HepG2 (cell line): ENCODE data around the gene TKTL1. TPM values are rescaled to one million over a fixed set of nuclear protein-coding genes. Genes with fewer than 3 reads are reported as not detected.

Source experiments
- AGO2 ChIP-seq: fragments of 200-400 bp; formaldehyde crosslinking; optimal IDR thresholded peaks from 2 replicates; pipeline ENCODE3; 2017; ENCODE audit warnings: mild to moderate bottlenecking, low read depth, low read length, moderate library complexity
- BORCS8-MEF2B ChIP-seq: sonication (generic); formaldehyde crosslinking; IDR thresholded peaks from 2 replicates; pipeline ENCODE4 v1.8.0; 2022; ENCODE audit warnings: mild to moderate bottlenecking, missing genetic modification reagents
- ELF1 ChIP-seq: sonication (generic); formaldehyde crosslinking; IDR thresholded peaks from 2 replicates; pipeline ENCODE4 v1.4.0; 2020; ENCODE audit warnings: missing genetic modification reagents
- ESRRA ChIP-seq: sonication (generic); formaldehyde crosslinking; IDR thresholded peaks from 2 replicates; pipeline ENCODE4 v1.5.1; 2020; ENCODE audit warnings: mild to moderate bottlenecking, low read depth, missing genetic modification reagents
- FOXK1 ChIP-seq: sonication (generic); formaldehyde crosslinking; IDR thresholded peaks from 2 replicates; pipeline ENCODE4 v1.4.0; 2020; ENCODE audit warnings: low read depth, missing genetic modification reagents, borderline replicate concordance
- GATA4 ChIP-seq: sonication (generic); IDR thresholded peaks from 2 replicates; pipeline ENCODE4 v1.6.1; 2016; ENCODE audit warnings: antibody characterized with exemption, low read depth, borderline replicate concordance
- GTF2F1 ChIP-seq: fragments of 150-350 bp; IDR thresholded peaks from 2 replicates; pipeline ENCODE4 v1.6.1; 2014; ENCODE audit warnings: low read length
- HDAC2 ChIP-seq: sonication (generic); formaldehyde crosslinking; IDR thresholded peaks from 2 replicates; pipeline ENCODE4 v1.4.0; 2020; ENCODE audit warnings: missing genetic modification reagents
- IRF2 ChIP-seq: IDR thresholded peaks from 2 replicates; pipeline ENCODE4 v1.6.1; 2018; ENCODE audit warnings: missing genetic modification reagents, missing compliant biosample characterization
- JDP2 ChIP-seq: sonication (generic); formaldehyde crosslinking; IDR thresholded peaks from 2 replicates; pipeline ENCODE4 v1.8.1; 2022; ENCODE audit warnings: missing genetic modification reagents, borderline replicate concordance
- MAZ ChIP-seq, 2 experiments: sonication (generic) in 1 of 2; formaldehyde crosslinking in 1 of 2; IDR thresholded peaks; 2 replicates each; pipeline versions ENCODE4 v1.5.0 to v1.6.1; 2012 to 2020; ENCODE audit warnings: low read depth in 2 of 2, mild to moderate bottlenecking in 2 of 2, borderline replicate concordance in 1 of 2, improper control_type of control experiment in 1 of 2, low read length in 1 of 2, missing genetic modification reagents in 1 of 2, moderate library complexity in 1 of 2
- MIER3 ChIP-seq: IDR thresholded peaks from 2 replicates; pipeline ENCODE4 v1.6.1; 2016; ENCODE audit warnings: missing compliant biosample characterization, borderline replicate concordance
- RARA ChIP-seq: IDR thresholded peaks from 2 replicates; pipeline ENCODE4 v1.6.1; 2016; ENCODE audit warnings: missing genetic modification reagents, missing compliant biosample characterization
- RFXANK ChIP-seq: IDR thresholded peaks from 2 replicates; pipeline ENCODE4 v1.6.1; 2016
- SP2 ChIP-seq: sonication (generic); formaldehyde crosslinking; IDR thresholded peaks from 2 replicates; pipeline ENCODE4 v1.5.1; 2020; ENCODE audit warnings: mild to moderate bottlenecking, missing genetic modification reagents
- ZNF17 ChIP-seq: sonication (generic); formaldehyde crosslinking; IDR thresholded peaks from 2 replicates; pipeline ENCODE4 v1.5.0; 2020; ENCODE audit warnings: mild to moderate bottlenecking, missing genetic modification reagents
- ZNF232 ChIP-seq: sonication (generic); formaldehyde crosslinking; IDR thresholded peaks from 2 replicates; pipeline ENCODE4 v1.4.0; 2020; ENCODE audit warnings: missing genetic modification reagents, borderline replicate concordance
- ZNF563 ChIP-seq: sonication (generic); formaldehyde crosslinking; IDR thresholded peaks from 2 replicates; pipeline ENCODE4 v1.8.0; 2022; ENCODE audit warnings: mild to moderate bottlenecking, moderate library complexity, missing genetic modification reagents
- ZNF749 ChIP-seq: sonication (generic); formaldehyde crosslinking; IDR thresholded peaks from 2 replicates; pipeline ENCODE4 v1.8.0; 2022; ENCODE audit warnings: mild to moderate bottlenecking, missing genetic modification reagents, moderate library complexity, borderline replicate concordance
- ZSCAN21 ChIP-seq: sonication (generic); formaldehyde crosslinking; IDR thresholded peaks from 2 replicates; pipeline ENCODE4 v1.8.0; 2022; ENCODE audit warnings: mild to moderate bottlenecking, missing genetic modification reagents, moderate library complexity, borderline replicate concordance
- polyA plus RNA-seq, 8 experiments: library from polyadenylated mRNA; depleted of rRNA in 3 of 8; stranded (reverse) in 7 of 8; unstranded in 1 of 8; fragments of >200 nt; fragmentation: Illumina TruSeq in 4 of 8; extraction: Trizol in 4 of 8; gene quantifications; 2 replicates each; pipeline versions ENCODE4 v1.2.1 to v1.2.3, GENCODE V29; 2011 to 2016; ENCODE audit warnings: low read depth in 4 of 8, missing spikeins in 1 of 8, mixed read lengths in 1 of 8; ENCODE audit not compliant: insufficient read depth in 1 of 8
- total RNA-seq, 5 experiments: library from RNA; depleted of rRNA; stranded (reverse); fragments of >200 nt; fragmentation: Illumina TruSeq; extraction: Trizol; gene quantifications; 2 replicates each; pipeline ENCODE4 v1.2.3, GENCODE V29; 2016; ENCODE audit warnings: low read depth in 1 of 5
- TF ChIP-seq, protein P1 (sequence below): sonication (generic); formaldehyde crosslinking; IDR thresholded peaks from 2 replicates; pipeline ENCODE4 v1.4.0; 2020; ENCODE audit warnings: mild to moderate bottlenecking, missing genetic modification reagents
- TF ChIP-seq, protein P2 (sequence below): sonication (generic); formaldehyde crosslinking; IDR thresholded peaks from 2 replicates; pipeline ENCODE4 v1.8.0; 2022; ENCODE audit warnings: mild to moderate bottlenecking, missing genetic modification reagents; ENCODE audit not compliant: insufficient replicate concordance
- TF ChIP-seq, protein P3 (sequence below): IDR thresholded peaks from 2 replicates; pipeline ENCODE4 v1.6.1; 2016; ENCODE audit warnings: missing genetic modification reagents, missing compliant biosample characterization

The TKTL1 gene
- total and polyA plus RNA-seq, 2 of the 13 experiments (the other 11 are each of a cell fraction or from before 2014, with no cell fraction given): not detected

DNA sequence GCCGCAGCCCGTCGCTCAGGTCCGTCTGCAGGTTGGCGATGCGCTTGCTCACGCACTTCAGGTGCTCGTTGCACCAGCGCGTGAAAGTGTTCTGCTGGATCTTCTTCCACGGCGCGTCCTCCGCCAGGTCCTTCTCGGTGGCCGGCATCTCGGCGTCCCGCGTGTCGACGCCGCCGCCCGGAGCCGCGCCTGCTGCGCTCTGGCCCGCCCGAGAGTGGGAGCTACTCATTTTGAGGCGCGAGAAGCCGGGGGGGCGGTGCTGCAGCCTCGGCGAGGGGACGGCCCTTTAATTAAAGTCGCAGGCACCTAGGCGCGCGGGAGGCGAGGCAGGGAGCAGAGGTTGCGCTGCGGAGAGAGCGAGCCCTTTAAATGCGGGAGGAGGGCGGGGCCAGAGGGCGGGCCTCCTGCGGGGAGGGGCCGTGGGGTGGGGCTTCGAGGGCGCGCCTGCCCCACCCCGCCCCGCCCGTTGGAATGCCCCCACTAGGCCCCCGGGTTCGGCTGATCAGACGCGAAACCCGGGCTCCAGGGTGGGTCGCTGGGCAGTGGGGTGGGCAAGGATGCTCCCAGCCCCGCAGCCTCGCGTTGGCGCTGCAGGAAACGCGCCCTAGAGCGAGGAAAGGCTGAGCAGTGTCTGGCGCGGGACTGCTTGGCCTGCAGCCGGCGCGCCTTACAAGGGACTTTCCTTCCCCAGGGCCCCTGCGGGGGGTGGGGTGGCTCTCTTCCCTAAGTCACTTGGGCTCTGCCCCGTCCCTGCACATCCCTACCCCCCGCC is 75.6 kb downstream of the TKTL1 start (continued):
- TF ChIP-seq SP2 (CRISPR knock-in tag): no peak
- peak; percentile 80; the same call in 1 of the 2 replicates for TF ChIP-seq ZSCAN21 (CRISPR knock-in tag)
- TF ChIP-seq FOXK1 (CRISPR knock-in tag): no peak
- peak; percentile 76; the same call in 1 of the 2 replicates for TF ChIP-seq MAZ (IDR thresholded peaks at IDR 0.05; ENCODE audit: borderline replicate concordance, low read depth, low read length)
- peak; percentile 78 for TF ChIP-seq MAZ (CRISPR knock-in tag; IDR thresholded peaks at IDR 0.05; ENCODE audit: low read depth)
- TF ChIP-seq, protein P1, sequence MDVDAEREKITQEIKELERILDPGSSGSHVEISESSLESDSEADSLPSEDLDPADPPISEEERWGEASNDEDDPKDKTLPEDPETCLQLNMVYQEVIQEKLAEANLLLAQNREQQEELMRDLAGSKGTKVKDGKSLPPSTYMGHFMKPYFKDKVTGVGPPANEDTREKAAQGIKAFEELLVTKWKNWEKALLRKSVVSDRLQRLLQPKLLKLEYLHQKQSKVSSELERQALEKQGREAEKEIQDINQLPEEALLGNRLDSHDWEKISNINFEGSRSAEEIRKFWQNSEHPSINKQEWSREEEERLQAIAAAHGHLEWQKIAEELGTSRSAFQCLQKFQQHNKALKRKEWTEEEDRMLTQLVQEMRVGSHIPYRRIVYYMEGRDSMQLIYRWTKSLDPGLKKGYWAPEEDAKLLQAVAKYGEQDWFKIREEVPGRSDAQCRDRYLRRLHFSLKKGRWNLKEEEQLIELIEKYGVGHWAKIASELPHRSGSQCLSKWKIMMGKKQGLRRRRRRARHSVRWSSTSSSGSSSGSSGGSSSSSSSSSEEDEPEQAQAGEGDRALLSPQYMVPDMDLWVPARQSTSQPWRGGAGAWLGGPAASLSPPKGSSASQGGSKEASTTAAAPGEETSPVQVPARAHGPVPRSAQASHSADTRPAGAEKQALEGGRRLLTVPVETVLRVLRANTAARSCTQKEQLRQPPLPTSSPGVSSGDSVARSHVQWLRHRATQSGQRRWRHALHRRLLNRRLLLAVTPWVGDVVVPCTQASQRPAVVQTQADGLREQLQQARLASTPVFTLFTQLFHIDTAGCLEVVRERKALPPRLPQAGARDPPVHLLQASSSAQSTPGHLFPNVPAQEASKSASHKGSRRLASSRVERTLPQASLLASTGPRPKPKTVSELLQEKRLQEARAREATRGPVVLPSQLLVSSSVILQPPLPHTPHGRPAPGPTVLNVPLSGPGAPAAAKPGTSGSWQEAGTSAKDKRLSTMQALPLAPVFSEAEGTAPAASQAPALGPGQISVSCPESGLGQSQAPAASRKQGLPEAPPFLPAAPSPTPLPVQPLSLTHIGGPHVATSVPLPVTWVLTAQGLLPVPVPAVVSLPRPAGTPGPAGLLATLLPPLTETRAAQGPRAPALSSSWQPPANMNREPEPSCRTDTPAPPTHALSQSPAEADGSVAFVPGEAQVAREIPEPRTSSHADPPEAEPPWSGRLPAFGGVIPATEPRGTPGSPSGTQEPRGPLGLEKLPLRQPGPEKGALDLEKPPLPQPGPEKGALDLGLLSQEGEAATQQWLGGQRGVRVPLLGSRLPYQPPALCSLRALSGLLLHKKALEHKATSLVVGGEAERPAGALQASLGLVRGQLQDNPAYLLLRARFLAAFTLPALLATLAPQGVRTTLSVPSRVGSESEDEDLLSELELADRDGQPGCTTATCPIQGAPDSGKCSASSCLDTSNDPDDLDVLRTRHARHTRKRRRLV (CRISPR knock-in tag): no peak
- 0 out of 2 replicates have a peak, but pooled peaks have one; percentile 26 for TF ChIP-seq ZNF563 (CRISPR knock-in tag)
- TF ChIP-seq, protein P2, sequence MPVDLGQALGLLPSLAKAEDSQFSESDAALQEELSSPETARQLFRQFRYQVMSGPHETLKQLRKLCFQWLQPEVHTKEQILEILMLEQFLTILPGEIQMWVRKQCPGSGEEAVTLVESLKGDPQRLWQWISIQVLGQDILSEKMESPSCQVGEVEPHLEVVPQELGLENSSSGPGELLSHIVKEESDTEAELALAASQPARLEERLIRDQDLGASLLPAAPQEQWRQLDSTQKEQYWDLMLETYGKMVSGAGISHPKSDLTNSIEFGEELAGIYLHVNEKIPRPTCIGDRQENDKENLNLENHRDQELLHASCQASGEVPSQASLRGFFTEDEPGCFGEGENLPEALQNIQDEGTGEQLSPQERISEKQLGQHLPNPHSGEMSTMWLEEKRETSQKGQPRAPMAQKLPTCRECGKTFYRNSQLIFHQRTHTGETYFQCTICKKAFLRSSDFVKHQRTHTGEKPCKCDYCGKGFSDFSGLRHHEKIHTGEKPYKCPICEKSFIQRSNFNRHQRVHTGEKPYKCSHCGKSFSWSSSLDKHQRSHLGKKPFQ (CRISPR knock-in tag): peak; percentile 46
- peak; percentile 57; the same call in 1 of the 2 replicates for TF ChIP-seq ZNF749 (CRISPR knock-in tag)
- no peak for TF ChIP-seq RFXANK (CRISPR knock-in tag)
- TF ChIP-seq GTF2F1: no peak
- TF ChIP-seq IRF2 (CRISPR knock-in tag): 0 out of 2 replicates have a peak, but pooled peaks have one; percentile 63
- no peak for TF ChIP-seq ZNF232 (CRISPR knock-in tag)
- TF ChIP-seq BORCS8-MEF2B: peak; percentile 57; the same call in 1 of the 2 replicates
- peak; percentile 36; the same call in 1 of the 2 replicates for TF ChIP-seq HDAC2 (CRISPR knock-in tag)
- peak; percentile 57; the same call in 1 of the 2 replicates for TF ChIP-seq GATA4
- TF ChIP-seq ESRRA: 0 out of 2 replicates have a peak, but pooled peaks have one; percentile 18
- TF ChIP-seq ZNF17 (CRISPR knock-in tag): no peak
- TF ChIP-seq MIER3 (CRISPR knock-in tag): peak; percentile 19; the same call in 1 of the 2 replicates
- TF ChIP-seq RARA (CRISPR knock-in tag): peak; percentile 14; the same call in 1 of the 2 replicates
- no peak for TF ChIP-seq JDP2 (CRISPR knock-in tag)
- TF ChIP-seq, protein P3, sequence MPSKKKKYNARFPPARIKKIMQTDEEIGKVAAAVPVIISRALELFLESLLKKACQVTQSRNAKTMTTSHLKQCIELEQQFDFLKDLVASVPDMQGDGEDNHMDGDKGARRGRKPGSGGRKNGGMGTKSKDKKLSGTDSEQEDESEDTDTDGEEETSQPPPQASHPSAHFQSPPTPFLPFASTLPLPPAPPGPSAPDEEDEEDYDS: peak; percentile 96
- no peak for TF ChIP-seq ELF1 (CRISPR knock-in tag)
- TF ChIP-seq AGO2: peak; percentile 48
